ENCODE data around the gene CAV3.

GRCh38 chr3:8741581-8742261 is 8.1 kb downstream of the CAV3 start:
- TF ChIP-seq CTCF (optimal IDR thresholded peaks at IDR 0.05 in 1 of 3, IDR thresholded peaks at IDR 0.05 in 1 of 3, conservative IDR thresholded peaks at IDR 0.05 in 1 of 3; ENCODE audit: extremely low read depth in 1 of 3, insufficient read depth in 2 of 3, low read length in 3 of 3): no peak
- no peak for TF ChIP-seq EZH2 (IDR thresholded peaks at IDR 0.05; ENCODE audit: low read length)
